Mesenchymal stem cell (in vitro differentiated cells and primary cell): ENCODE results near the gene CDC42EP3.

Experiments used
- DNase-seq: peaks from one replicate; pipeline ENCODE4 v3.0.0-alpha.2; 2013
- H2AFZ ChIP-seq: one replicate; pipeline ENCODE4 v1.6.1; 2013; ENCODE audit warnings: low read depth, mild to moderate bottlenecking, control low read depth, inconsistent platforms, low read length, moderate library complexity
- H2AK5ac ChIP-seq: 2 replicates; pipeline ENCODE4 v1.6.1; 2013; ENCODE audit warnings: low read length, moderate library complexity, mild to moderate bottlenecking, inconsistent platforms; ENCODE audit not compliant: severe bottlenecking
- H2BK120ac ChIP-seq: one replicate; pipeline ENCODE4 v1.6.1; 2013; ENCODE audit warnings: low read depth, mild to moderate bottlenecking, inconsistent platforms, low read length, moderate library complexity
- H2BK12ac ChIP-seq, 2 experiments: one replicate each; pipeline ENCODE4 v1.6.1; 2013; ENCODE audit warnings: inconsistent platforms in 2 of 2, low read length in 2 of 2, mild to moderate bottlenecking in 2 of 2, moderate library complexity in 2 of 2, control low read depth in 1 of 2
- H2BK15ac ChIP-seq: one replicate; pipeline ENCODE4 v1.6.1; 2013; ENCODE audit warnings: mild to moderate bottlenecking, low read depth, inconsistent platforms; ENCODE audit not compliant: poor library complexity, severe bottlenecking
- H2BK5ac ChIP-seq: 2 replicates; pipeline ENCODE4 v1.6.1; 2013; ENCODE audit warnings: low read depth, mild to moderate bottlenecking, low read length, control low read depth, inconsistent platforms; ENCODE audit not compliant: poor library complexity, severe bottlenecking
- H3K14ac ChIP-seq, 2 experiments: one replicate each; pipeline ENCODE4 v1.6.1; 2013; ENCODE audit warnings: inconsistent platforms in 2 of 2, low read length in 2 of 2, control low read depth in 1 of 2, mild to moderate bottlenecking in 1 of 2, moderate library complexity in 1 of 2
- H3K18ac ChIP-seq, 2 experiments: one replicate each; pipeline ENCODE4 v1.6.1; 2013; ENCODE audit warnings: inconsistent platforms in 2 of 2, low read length in 2 of 2, control low read depth in 1 of 2, low read depth in 1 of 2, mild to moderate bottlenecking in 1 of 2
- H3K23ac ChIP-seq, 2 experiments: one replicate each; pipeline ENCODE4 v1.6.1; 2013; ENCODE audit warnings: inconsistent platforms in 2 of 2, low read length in 2 of 2, mild to moderate bottlenecking in 2 of 2, moderate library complexity in 2 of 2, control low read depth in 1 of 2
- H3K27ac ChIP-seq: 2 replicates; pipeline ENCODE4 v1.5.1; 2013; ENCODE audit warnings: mild to moderate bottlenecking, moderate library complexity, low read length, control low read depth, inconsistent platforms; ENCODE audit not compliant: poor library complexity, severe bottlenecking
- H3K27me3 ChIP-seq, 2 experiments: 2 replicates each; pipeline versions ENCODE4 v1.6.1 to v1.7.0; 2013; ENCODE audit warnings: low read length in 2 of 2, mild to moderate bottlenecking in 2 of 2, moderate library complexity in 2 of 2, control low read depth in 1 of 2, inconsistent platforms in 1 of 2; ENCODE audit not compliant: control insufficient read depth in 1 of 2, insufficient read depth in 1 of 2
- H3K36me3 ChIP-seq, 2 experiments: 2 replicates each; pipeline versions ENCODE4 v1.6.1 to v1.7.0; 2013; ENCODE audit warnings: low read length in 2 of 2, control low read depth in 1 of 2, inconsistent platforms in 1 of 2, low read depth in 1 of 2, mild to moderate bottlenecking in 1 of 2; ENCODE audit not compliant: insufficient read depth in 2 of 2, control insufficient read depth in 1 of 2
- H3K4ac ChIP-seq, 2 experiments: one replicate each; pipeline ENCODE4 v1.6.1; 2013; ENCODE audit warnings: inconsistent platforms in 2 of 2, low read length in 2 of 2, mild to moderate bottlenecking in 2 of 2, moderate library complexity in 2 of 2, control low read depth in 1 of 2, low read depth in 1 of 2
- H3K4me1 ChIP-seq: 2 replicates; pipeline ENCODE4 v1.6.1; 2013; ENCODE audit warnings: low read depth, low read length, control low read depth; ENCODE audit not compliant: control insufficient read depth, insufficient read depth
- H3K4me2 ChIP-seq: 2 replicates; pipeline ENCODE4 v1.6.1; 2013; ENCODE audit warnings: low read length, mild to moderate bottlenecking, inconsistent platforms; ENCODE audit not compliant: poor library complexity, severe bottlenecking
- H3K4me3 ChIP-seq, 2 experiments: 2 replicates each; pipeline versions ENCODE4 v1.5.1 to v1.7.0; 2013; ENCODE audit warnings: low read length in 2 of 2, mild to moderate bottlenecking in 2 of 2, control low read depth in 1 of 2, low read depth in 1 of 2; ENCODE audit not compliant: insufficient read depth in 1 of 2
- H3K79me1 ChIP-seq: replicated peaks from 2 replicates; pipeline ENCODE4 v1.6.1; 2013; ENCODE audit warnings: mild to moderate bottlenecking, control low read depth, low read length, inconsistent platforms; ENCODE audit not compliant: poor library complexity, severe bottlenecking
- H3K9ac ChIP-seq: 2 replicates; pipeline ENCODE4 v1.7.0; 2013; ENCODE audit warnings: mild to moderate bottlenecking, low read length, moderate library complexity
- H3K9me3 ChIP-seq: 2 replicates; pipeline ENCODE4 v1.7.0; 2013; ENCODE audit warnings: mild to moderate bottlenecking, low read length; ENCODE audit not compliant: control insufficient read depth
- H4K8ac ChIP-seq: one replicate; pipeline ENCODE4 v1.6.1; 2013; ENCODE audit warnings: inconsistent platforms, mild to moderate bottlenecking, low read length, moderate library complexity
- H4K91ac ChIP-seq: one replicate; pipeline ENCODE4 v1.6.1; 2013; ENCODE audit warnings: mild to moderate bottlenecking, low read length, inconsistent platforms
- WGBS: methylation state at CpG from one replicate; pipeline ENCODE4 v1.1.7; 2013; ENCODE audit warnings: mixed read lengths; 5-methylcytosine and 5-hydroxymethylcytosine counted together

CDC42EP3 gene

DNA sequence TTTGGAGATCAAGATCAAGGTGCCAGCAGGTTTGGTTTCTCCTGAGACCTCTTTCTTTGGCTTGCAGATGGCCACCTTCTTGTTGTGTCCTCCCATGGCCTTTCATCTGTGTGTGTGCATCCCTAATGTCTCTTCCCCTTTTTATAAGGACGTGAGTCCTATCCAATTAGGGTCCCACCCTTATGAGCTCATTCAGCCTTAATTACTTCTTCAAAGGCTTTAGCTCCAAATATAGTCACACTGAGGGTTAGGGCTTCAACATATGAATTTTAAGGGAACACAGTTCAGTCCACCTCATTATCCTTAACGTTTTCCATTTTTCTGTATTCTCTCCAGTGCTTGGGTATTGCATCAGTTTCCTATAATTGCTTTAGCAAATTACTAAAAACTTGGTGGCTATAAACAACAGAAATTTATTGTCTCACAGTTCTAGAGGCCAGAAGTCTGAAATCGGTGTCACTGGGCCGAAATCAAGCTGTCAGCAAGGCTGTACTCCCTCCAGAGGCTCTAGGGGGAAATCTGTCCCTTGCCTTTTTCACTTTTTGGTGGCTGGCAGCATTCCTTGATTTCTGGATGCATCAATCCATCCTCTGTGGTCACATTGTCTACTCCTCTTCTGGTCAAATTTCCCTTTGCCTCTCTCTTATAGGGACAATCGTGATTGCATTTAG, 34.1 kb downstream of the CDC42EP3 start:
- H3K23ac ChIP-seq = no peak overlapping the region
- H2BK120ac ChIP-seq = no peak overlapping the region
- H3K27ac ChIP-seq = no peak overlapping the region
- H3K4me3 ChIP-seq = no peak overlapping the region
- peak overlapping the region in 1 of 2 experiments; percentile 83 for H2BK12ac ChIP-seq
- no peak overlapping the region for H2AK5ac ChIP-seq
- no peak overlapping the region for H2AFZ ChIP-seq
- no peak overlapping the region for H3K14ac ChIP-seq
- H3K27me3 ChIP-seq = no peaks in the 10 kb centered on the region
- H2BK5ac ChIP-seq = no peak overlapping the region
- H3K79me1 ChIP-seq = peaks cover 3% of the 10 kb centered on the region
- no peaks in the 10 kb centered on the region for H3K9me3 ChIP-seq
- H3K4ac ChIP-seq = peak overlapping the region in 1 of 2 experiments; percentile 41
- no peak overlapping the region for H2BK15ac ChIP-seq
- no peak overlapping the region for H3K9ac ChIP-seq
- WGBS = 80% methylated on average over 5 of the region's 5 CpGs
- H3K4me2 ChIP-seq = no peak overlapping the region
- no peak for DNase-seq
- H4K8ac ChIP-seq = peak overlapping the region; percentile 1
- H3K18ac ChIP-seq = peak overlapping the region in 1 of 2 experiments; percentile 2
- peaks cover 3% of the 10 kb centered on the region for H3K4me1 ChIP-seq
- H4K91ac ChIP-seq = no peak overlapping the region
- H3K36me3 ChIP-seq = peaks cover 0 to 4% of the 10 kb centered on the region in 2 experiments

DNA sequence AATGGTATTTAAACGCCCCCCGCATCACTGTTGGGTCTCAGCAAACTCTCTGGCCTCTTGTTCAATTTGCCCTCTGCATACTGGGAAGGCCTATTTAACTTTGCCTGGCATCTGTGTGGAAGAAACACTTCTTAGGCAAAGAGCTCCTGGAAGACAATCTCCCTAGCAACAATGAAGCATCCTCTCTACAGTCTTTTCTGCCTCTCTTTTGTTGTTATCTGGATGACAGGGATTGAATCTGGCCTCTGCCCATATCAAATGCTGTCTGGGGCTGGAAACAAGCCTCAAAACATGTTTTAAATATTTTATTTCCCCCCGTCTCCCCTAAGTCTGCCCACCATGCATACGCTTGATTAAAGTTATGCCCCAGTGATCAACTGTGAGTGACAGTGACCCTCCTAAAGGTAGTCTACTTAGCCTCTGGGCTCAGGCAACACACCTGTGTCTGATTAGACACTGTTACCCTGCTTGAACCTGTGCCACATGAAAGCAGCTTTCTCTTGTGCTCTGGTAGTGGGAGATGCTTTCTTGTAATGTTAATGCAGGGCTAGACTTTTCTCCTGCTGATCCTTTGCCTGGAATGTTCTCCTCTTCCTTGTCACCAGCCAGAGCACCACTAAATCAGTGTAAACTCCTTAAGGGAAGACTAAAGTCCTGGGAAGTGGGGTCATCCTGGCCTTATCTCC, 34.9 kb downstream of the CDC42EP3 start:
- H3K27me3 ChIP-seq = no peaks in the 10 kb centered on the region
- H3K79me1 ChIP-seq = peaks cover 3% of the 10 kb centered on the region
- DNase-seq = no peak
- H3K4me3 ChIP-seq = no peak overlapping the region
- H2BK120ac ChIP-seq = no peak overlapping the region
- no peak overlapping the region for H4K91ac ChIP-seq
- peaks cover 0 to 4% of the 10 kb centered on the region in 2 experiments for H3K36me3 ChIP-seq
- H3K14ac ChIP-seq = no peak overlapping the region
- H3K9ac ChIP-seq = no peak overlapping the region
- H3K4me1 ChIP-seq = peaks cover 4% of the 10 kb centered on the region
- 92% methylated on average over 4 of the region's 4 CpGs for WGBS
- peak overlapping the region in 1 of 2 experiments; percentile 92 for H3K18ac ChIP-seq
- no peak overlapping the region for H3K23ac ChIP-seq
- H3K27ac ChIP-seq = no peak overlapping the region
- H2BK5ac ChIP-seq = no peak overlapping the region
- peak overlapping the region; percentile 1 for H4K8ac ChIP-seq
- no peak overlapping the region for H3K4me2 ChIP-seq
- H3K9me3 ChIP-seq = no peaks in the 10 kb centered on the region
- no peak overlapping the region for H2BK15ac ChIP-seq
- H2BK12ac ChIP-seq = peak overlapping the region; percentile 86 to 87
- no peak overlapping the region for H3K4ac ChIP-seq
- no peak overlapping the region for H2AFZ ChIP-seq
- H2AK5ac ChIP-seq = no peak overlapping the region

DNA sequence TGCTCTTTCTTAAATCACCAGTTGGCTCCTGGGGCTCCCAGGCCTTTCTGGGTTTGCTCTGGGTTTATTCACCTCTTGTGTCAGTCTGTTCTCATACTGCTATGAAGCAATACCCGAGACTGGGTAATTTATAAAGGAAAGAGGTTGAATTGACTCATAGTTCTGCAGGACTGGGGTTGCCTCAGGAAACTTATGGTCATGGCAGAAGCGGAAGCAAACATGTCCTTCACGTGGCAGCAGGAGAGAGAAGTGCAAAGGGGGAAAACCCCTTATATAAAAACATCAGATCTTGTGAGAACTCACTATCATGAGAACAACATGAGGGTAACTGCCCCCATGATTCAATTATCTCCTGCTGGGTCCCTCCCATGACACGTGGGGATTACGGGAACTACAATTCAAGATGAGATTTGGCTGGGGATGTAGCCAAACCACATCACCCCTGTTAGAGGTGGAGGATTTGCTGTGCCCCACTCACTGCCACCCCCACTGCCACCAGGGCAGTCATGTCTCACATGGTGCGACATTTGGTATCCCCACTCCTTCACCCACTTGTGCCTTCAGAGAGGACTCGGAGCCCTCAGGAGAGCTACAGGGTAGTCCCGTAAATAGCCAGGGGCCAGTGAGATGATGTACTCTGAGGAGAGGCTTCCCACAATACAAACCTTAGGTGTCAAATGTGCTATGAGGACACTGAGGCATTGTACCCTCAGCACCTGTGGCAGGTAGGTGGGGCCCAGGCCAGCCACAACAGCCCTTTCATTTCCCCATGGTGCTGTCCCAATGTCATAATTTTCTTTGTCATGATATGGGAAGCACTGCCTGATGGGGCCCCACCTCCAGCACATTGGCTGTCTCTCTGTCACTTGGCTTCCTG, 35.7 kb downstream of the CDC42EP3 start:
- H3K9me3 ChIP-seq = no peaks in the 10 kb centered on the region
- no peak overlapping the region for H2AFZ ChIP-seq
- no peak overlapping the region for H3K23ac ChIP-seq
- H2BK12ac ChIP-seq = peak overlapping the region; percentile 3 to 84
- H3K4me1 ChIP-seq = peaks cover 2% of the 10 kb centered on the region
- H3K36me3 ChIP-seq = peaks cover 0 to 1% of the 10 kb centered on the region in 2 experiments
- peak; percentile 96 for DNase-seq
- peak overlapping the region; percentile 18 to 67 for H3K18ac ChIP-seq
- H4K8ac ChIP-seq = no peak overlapping the region
- no peak overlapping the region for H3K4me2 ChIP-seq
- H2BK15ac ChIP-seq = no peak overlapping the region
- peak overlapping the region; percentile 7 to 53 for H3K4ac ChIP-seq
- H2BK120ac ChIP-seq = no peak overlapping the region
- H3K14ac ChIP-seq = peak overlapping the region in 1 of 2 experiments; percentile 9
- H3K4me3 ChIP-seq = no peak overlapping the region
- no peak overlapping the region for H3K9ac ChIP-seq
- peak overlapping the region; percentile 62 for H4K91ac ChIP-seq
- no peak overlapping the region for H2AK5ac ChIP-seq
- WGBS = 71% methylated on average over 6 of the region's 8 CpGs
- peaks cover under 1% of the 10 kb centered on the region for H3K79me1 ChIP-seq
- H3K27me3 ChIP-seq = no peaks in the 10 kb centered on the region
- no peak overlapping the region for H2BK5ac ChIP-seq
- H3K27ac ChIP-seq = no peak overlapping the region
